HG03565 (cell line): ENCODE data around the gene CCDC88B.
"Not testable (repeated sequence)": the region's sequence is repeated elsewhere in the genome, so short reads cannot be mapped to it uniquely, and the experiment has no call there.

Experiments
- ATAC-seq: cut with Tn5 transposase; IDR thresholded peaks from one replicate; pipeline ENCODE4 v1.9.1; 2021; ENCODE audit warnings: mild to moderate bottlenecking, moderate library complexity; ENCODE audit not compliant: unreplicated experiment

CCDC88B gene

GRCh38 chr11:64305075-64305690, 34.8 kb upstream of the CCDC88B start, which contains the start of gene ESRRA:
Gene ESRRA (plus strand): TSS chr11:64305524. CDS start chr11:64307180, 1,656 bp downstream.
- ATAC-seq = peak; percentile 60

- no peak for ATAC-seq
Measured at GRCh38 chr11:64305691-64306562, 34.1 kb upstream of the CCDC88B start.

- no peak for ATAC-seq
Measured at GRCh38 chr11:64306563-64306875, 33.5 kb upstream of the CCDC88B start.

- no peak for ATAC-seq
Measured at GRCh38 chr11:64306876-64307622, 33.0 kb upstream of the CCDC88B start.

DNA sequence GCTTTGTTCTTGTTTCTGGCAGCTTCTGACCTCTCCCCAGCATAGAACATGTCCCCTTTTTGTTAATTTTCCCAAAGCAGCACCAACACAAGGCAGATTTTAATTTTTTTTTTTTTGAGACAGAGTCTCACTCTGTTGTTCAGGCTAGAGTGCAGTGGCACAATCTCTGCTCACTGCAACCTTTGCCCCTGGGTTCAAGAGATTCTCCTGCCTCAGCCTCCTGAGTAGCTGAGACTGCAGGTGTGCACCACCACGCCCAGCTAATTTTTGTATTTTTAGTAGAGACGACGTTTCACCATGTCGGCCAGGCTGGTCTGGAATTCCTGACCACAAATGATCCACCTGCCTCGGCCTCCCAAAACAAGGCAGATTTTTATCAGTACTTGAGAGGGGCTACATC, 32.2 kb upstream of the CCDC88B start:
- not testable (repeated sequence) for ATAC-seq

DNA sequence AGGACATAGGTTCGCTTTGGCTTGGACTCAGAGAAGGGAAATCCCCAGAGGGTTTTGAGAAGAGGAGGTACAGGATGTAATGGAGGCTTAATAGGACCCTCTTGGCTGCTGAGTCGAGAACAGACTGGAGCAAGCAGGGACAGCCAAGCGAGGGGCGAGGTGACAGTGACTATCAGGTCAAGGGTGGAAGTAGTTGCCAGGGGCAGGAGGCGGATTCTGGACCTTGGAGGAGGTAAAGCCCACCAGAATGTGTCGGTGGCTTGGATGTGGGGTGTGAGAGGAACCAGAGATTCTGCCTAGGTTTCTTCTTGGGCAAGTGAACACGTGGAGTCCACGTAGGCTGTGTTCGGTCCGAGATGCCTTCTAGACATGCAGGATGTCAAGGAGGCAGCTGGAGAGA, 27.1 kb upstream of the CCDC88B start:
- ATAC-seq = no peak

DNA sequence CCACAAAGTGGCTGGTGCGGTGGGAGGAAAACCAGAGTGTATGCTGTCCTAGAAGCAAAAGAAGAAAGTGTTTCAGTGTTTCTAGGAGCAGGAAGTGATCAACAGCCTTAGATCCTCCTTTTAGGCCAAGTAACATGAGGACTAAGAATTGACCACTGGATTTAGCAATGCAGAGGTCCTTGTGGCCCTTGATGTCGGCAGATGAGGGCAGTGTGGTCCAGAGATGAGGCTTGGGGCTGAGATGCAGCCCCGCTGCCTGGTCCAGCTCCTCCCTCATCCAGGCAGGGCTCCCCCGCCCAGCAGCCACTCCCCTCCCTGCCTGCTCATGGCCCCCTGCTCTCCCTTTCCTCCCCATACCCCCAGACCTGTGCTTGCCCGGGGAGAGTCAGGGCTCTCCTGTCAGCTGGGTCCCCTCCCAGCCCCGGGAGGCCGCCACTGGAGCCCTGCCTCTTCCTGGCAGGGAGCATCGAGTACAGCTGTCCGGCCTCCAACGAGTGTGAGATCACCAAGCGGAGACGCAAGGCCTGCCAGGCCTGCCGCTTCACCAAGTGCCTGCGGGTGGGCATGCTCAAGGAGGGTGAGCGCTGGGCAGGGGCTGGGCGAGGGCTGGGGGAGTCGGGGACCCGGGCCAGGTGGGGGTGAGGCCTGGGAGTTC, 26.4 kb upstream of the CCDC88B start:
- ATAC-seq = no peak

DNA sequence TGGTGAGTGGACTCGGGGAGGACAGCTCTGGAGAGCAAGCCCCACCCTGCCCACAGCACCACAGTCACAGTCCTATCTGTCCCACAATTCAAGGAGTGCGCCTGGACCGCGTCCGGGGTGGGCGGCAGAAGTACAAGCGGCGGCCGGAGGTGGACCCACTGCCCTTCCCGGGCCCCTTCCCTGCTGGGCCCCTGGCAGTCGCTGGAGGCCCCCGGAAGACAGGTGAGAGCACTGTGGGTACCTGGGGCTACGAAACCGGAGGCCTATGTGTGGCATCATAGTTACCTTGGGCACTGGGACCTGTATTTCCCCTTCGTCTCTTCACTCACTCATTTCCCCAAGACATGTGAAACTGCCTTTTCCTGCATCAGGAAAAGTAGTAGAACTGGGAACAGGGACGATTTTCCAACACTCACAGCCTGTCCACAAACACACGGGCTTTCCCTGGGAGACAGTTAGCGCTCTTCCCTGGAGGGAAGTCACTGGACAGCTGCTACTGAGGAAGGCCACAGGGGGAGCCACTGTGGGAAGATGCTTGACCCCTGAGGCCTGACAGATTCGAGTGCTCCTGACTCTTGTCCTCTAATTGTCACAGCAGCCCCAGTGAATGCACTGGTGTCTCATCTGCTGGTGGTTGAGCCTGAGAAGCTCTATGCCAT, 25.7 kb upstream of the CCDC88B start:
- ATAC-seq = no peak

DNA sequence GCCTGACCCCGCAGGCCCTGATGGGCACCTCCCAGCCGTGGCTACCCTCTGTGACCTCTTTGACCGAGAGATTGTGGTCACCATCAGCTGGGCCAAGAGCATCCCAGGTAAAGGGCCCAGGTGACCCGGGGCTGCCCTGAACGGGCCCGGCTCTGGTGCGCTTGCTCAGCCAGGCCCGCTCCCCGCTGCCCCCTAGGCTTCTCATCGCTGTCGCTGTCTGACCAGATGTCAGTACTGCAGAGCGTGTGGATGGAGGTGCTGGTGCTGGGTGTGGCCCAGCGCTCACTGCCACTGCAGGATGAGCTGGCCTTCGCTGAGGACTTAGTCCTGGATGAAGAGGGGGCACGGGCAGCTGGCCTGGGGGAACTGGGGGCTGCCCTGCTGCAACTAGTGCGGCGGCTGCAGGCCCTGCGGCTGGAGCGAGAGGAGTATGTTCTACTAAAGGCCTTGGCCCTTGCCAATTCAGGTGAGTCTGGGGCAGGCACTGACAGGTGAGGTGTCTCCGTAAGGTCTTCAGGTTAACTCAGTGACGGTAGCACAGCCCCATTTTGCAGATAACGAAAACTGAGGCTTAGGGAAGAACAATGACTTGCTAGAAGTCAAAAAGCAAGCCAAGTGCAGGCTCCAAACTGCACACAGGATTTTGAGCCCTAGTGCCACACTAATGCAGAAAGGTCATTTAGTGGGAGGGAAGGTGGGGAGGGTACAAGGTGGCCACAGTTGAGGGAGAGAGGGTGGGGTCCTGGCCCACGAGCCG, 25.0 kb upstream of the CCDC88B start:
- no peak for ATAC-seq

GRCh38 chr11:64315667-64316526, 24.1 kb upstream of the CCDC88B start:
- not testable (repeated sequence) for ATAC-seq

- ATAC-seq = no peak
Measured at GRCh38 chr11:64316672-64317324, 23.2 kb upstream of the CCDC88B start.

DNA sequence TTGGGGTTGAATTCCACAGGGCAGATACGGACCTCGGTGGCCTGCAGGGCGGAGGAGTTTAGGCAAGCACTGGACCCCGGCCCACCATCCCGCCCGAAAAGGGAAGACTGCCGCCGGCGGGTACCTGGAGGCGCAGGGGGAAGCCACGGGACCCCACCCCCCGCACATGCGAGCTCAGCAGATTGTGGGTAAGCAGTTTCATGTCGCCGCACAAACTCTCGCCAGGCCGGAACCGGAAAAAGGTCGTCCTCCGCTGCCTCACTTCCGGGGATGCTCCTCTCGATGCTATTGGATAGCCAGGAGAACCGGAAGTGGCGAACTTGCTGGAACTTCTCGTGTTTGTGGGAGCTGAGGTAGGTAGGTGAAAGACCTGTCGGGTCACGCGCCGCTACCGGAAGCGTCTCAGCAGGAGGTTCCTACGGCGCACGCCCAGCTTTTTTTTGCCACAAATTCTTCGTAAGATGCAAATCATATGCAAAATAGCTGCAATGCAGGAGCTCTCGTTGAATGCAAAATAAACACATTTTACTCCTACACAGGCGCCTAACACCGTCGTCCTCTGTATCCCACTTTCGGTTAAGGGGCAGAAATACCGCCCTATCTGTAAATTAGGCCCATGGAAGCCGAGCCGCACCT, 22.6 kb upstream of the CCDC88B start, which contains the start of gene TRMT112:
TRMT112 (minus strand) TSS at position 235 of the 636 bp plus-strand sequence; CDS start at position 202, 33 bp downstream.
- ATAC-seq = peak; percentile 50

- ATAC-seq = peak; percentile 72
Measured at GRCh38 chr11:64317961-64318765, 21.8 kb upstream of the CCDC88B start, which contains the start of gene PRDX5. Gene PRDX5 (plus strand): TSS chr11:64318121. CDS start chr11:64318216, 95 bp downstream.

DNA sequence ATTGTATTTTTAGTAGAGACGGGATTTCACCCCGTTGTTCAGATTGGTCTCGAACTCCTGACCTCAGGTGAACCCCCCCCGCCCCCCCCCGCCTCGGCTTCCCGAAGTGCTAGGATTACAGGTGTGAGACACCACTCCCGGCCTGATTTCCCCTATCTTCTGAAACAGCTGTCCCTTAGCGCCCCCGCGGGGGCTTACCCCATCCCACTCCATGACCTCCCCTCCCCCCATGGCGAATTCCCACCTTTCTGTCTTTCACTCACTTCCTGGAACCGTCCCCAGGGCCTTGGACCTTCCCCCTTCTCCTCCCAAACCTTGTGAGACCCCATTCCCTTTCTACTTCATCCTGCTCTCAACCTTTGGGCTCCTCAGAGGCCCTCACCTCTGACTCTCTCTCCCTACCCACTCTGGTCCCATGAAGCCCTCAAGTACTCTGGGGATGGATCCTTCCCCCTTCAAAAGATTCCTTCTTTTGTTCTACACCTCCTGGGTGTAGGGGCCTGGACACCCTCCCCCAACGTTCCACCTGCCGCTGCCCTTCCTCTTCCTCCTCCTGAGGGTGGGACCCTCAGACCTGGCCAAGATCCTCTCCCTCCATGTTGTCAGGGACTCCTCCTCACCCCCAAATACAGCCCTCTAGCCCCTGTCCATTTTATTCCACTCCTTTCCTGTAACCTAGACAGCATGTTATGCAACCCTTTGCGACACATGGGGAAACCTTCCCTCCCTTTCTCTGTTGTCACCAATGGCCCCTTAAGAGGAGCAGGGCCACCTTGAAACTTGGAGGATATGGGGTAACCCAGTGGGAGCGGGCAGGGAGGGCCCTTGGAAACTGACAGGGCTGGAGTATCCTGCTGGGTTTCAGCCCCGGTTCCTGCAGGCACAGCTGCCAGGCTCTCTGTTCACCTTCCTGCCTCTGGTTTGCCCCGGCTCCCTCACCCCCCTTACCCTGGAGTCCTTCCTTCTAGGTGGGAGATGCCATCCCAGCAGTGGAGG, 20.9 kb upstream of the CCDC88B start:
- ATAC-seq = no peak

- no peak for ATAC-seq
Measured at GRCh38 chr11:64320556-64320955, 19.4 kb upstream of the CCDC88B start.

DNA sequence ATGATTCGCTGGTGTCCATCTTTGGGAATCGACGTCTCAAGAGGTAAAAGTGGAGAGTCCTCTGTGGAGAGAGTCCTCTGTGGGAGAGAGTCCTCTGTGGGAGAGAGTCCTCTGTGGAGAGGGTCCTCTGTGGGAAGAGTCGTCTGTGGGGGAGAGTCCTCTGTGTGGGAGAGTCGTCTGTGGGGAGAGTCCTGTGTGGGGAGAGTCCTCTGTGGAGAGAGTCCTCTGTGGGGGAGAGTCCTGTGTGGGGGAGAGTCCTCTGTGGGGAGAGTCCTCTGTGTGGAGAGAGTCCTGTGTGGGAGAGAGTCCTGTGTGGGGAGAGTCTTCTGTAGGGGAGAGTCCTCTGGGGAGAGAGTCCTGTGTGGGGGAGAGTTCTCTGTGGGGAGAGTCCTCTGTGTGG, 19.0 kb upstream of the CCDC88B start:
- ATAC-seq = no peak
